ENCODE data around the gene OGFOD3.
"Not testable (repeated sequence)": the region's sequence is repeated elsewhere in the genome, so short reads cannot be mapped to it uniquely, and the experiment has no call there.

The OGFOD3 gene

GRCh38 chr17:82424863-82425159 is 6.4 kb upstream of the OGFOD3 start:
- no peak overlapping the region for H3K4me3 Mint-ChIP-seq
- H3K9me3 Mint-ChIP-seq, result no peaks in the 10 kb centered on the region
- peaks cover 10% of the 10 kb centered on the region for H3K36me3 Mint-ChIP-seq
- no peaks in the 10 kb centered on the region for H3K27me3 Mint-ChIP-seq
- H3K27ac Mint-ChIP-seq, result no peak overlapping the region
- H3K4me1 Mint-ChIP-seq, result peaks cover 30% of the 10 kb centered on the region

DNA sequence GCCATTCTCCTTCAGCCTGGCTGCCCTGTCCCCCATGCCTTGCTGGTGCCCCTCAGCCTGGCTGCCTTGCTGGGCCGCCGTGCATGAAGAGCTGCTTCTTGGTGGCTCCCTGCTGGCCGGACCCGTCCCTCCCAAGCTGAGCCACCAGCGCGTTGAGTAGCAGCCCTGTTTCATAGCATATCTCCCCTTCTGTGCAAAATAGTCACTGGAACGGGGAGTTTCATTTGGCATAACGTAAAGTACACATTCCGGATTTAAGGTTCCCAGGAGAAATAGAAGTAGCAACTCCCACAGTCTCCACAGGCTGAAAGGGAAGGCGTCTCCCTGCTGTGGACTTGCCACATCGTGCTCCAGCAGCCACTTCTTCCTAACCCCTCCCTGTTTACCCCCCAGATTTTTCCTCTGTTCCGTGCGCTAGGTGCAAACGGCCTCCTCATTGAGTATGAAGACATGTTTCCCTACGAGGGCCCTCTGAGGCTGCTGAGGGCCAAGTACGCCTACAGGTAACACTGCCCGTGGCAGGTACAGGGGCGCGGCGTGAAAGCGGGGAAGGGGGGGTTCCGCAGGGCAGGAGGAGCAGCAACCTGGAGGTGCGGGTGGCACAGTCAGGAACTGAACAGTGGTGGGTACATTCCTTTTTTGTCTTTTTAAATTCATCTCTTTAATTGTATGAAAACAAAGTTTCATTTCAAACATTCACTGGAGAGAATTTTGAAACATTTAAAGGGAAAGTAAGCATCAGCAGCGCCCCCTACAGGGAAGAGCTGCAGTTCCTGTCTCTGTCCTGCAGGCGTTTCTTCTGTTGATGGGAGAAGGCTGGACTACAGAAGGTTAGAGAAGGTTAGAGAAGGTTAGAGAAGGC is 5.8 kb upstream of the OGFOD3 start:
- Mint-ChIP-seq H3K9me3 (no peaks in the 10 kb centered on the region), H3K4me1 (peaks cover 30% of the 10 kb centered on the region), H3K4me3 (no peak overlapping the region), H3K36me3 (peaks cover 6% of the 10 kb centered on the region), H3K27ac (no peak overlapping the region), H3K27me3 (no peaks in the 10 kb centered on the region)

DNA sequence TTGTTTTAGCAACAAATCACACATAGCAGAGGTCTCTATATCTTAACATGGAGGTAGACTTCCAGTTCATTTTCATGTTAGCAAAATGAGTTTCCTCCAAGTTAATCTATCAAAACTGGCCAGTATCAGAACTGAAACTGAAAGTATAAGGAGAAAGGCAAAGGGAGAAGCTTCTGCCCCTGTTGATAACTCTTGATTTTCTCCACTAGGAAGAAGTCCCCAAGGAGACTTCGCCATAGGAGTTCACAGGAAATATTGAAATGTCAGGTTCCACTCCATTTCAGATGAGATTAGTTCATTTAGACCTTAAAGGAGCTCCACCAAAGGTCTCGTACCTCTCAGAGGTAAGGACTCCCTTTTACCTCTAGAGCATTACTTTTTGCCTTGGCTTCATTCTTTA is 1.2 kb upstream of the OGFOD3 start:
- H3K4me1 Mint-ChIP-seq, result peaks cover 35% of the 10 kb centered on the region
- peak overlapping the region; percentile 77 for H3K4me3 Mint-ChIP-seq
- peaks cover 4% of the 10 kb centered on the region for H3K36me3 Mint-ChIP-seq
- H3K9me3 Mint-ChIP-seq, result no peaks in the 10 kb centered on the region
- peak overlapping the region; percentile 72 for H3K27ac Mint-ChIP-seq
- no peaks in the 10 kb centered on the region for H3K27me3 Mint-ChIP-seq

GRCh38 chr17:82416771-82417170 is 1.6 kb downstream of the OGFOD3 start:
- H3K36me3 Mint-ChIP-seq, result peaks cover 2% of the 10 kb centered on the region
- no peaks in the 10 kb centered on the region for H3K27me3 Mint-ChIP-seq
- H3K4me1 Mint-ChIP-seq, result peaks cover 28% of the 10 kb centered on the region
- no peak overlapping the region for H3K27ac Mint-ChIP-seq
- H3K4me3 Mint-ChIP-seq, result no peak overlapping the region
- no peaks in the 10 kb centered on the region for H3K9me3 Mint-ChIP-seq

GRCh38 chr17:82416264-82416663 is 2.1 kb downstream of the OGFOD3 start:
- peaks cover 28% of the 10 kb centered on the region for H3K4me1 Mint-ChIP-seq
- H3K27ac Mint-ChIP-seq, result no peak overlapping the region
- peaks cover 2% of the 10 kb centered on the region for H3K36me3 Mint-ChIP-seq
- H3K4me3 Mint-ChIP-seq, result no peak overlapping the region
- no peaks in the 10 kb centered on the region for H3K27me3 Mint-ChIP-seq
- H3K9me3 Mint-ChIP-seq, result no peaks in the 10 kb centered on the region

GRCh38 chr17:82415786-82416185 is 2.6 kb downstream of the OGFOD3 start:
- H3K4me3 Mint-ChIP-seq, result no peak overlapping the region
- H3K27ac Mint-ChIP-seq, result no peak overlapping the region
- peaks cover 28% of the 10 kb centered on the region for H3K4me1 Mint-ChIP-seq

DNA sequence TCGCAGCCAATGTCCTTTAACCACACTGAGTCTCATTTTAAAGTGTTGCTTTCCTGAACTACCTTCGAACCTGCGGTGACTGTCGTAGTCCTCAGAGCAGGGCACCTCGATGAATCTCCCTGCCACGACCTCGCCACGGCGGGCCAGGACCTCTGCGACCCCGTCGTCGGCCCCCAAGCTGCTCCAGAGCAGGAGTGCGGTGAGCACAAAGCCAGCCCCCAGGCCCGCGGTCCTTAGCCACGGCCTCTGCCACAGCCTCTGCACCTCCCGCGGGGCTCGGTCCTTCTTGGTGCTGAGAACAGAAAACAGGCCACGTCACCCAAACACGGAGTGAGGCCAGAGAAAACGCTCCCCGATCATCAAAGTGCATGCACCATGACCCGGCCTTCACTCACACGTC is 3.0 kb downstream of the OGFOD3 start:
- peak overlapping the region; percentile 62 for H3K27ac Mint-ChIP-seq
- no peaks in the 10 kb centered on the region for H3K27me3 Mint-ChIP-seq
- H3K4me3 Mint-ChIP-seq, result no peak overlapping the region
- peaks cover 2% of the 10 kb centered on the region for H3K36me3 Mint-ChIP-seq
- no peaks in the 10 kb centered on the region for H3K9me3 Mint-ChIP-seq
- peaks cover 28% of the 10 kb centered on the region for H3K4me1 Mint-ChIP-seq

More at GRCh38 chr17:82415786-82416185, 2.6 kb downstream of the OGFOD3 start:
- Mint-ChIP-seq H3K9me3 (no peaks in the 10 kb centered on the region), H3K27me3 (no peaks in the 10 kb centered on the region), H3K36me3 (peaks cover 2% of the 10 kb centered on the region)

GRCh38 chr17:82414548-82415281 is 3.7 kb downstream of the OGFOD3 start:
- H3K36me3 Mint-ChIP-seq, result peaks cover 2% of the 10 kb centered on the region
- H3K27ac Mint-ChIP-seq, result no peak overlapping the region
- no peaks in the 10 kb centered on the region for H3K9me3 Mint-ChIP-seq
- peaks cover 22% of the 10 kb centered on the region for H3K4me1 Mint-ChIP-seq
- H3K27me3 Mint-ChIP-seq, result no peaks in the 10 kb centered on the region
- peak overlapping the region; percentile 51 for H3K4me3 Mint-ChIP-seq

DNA sequence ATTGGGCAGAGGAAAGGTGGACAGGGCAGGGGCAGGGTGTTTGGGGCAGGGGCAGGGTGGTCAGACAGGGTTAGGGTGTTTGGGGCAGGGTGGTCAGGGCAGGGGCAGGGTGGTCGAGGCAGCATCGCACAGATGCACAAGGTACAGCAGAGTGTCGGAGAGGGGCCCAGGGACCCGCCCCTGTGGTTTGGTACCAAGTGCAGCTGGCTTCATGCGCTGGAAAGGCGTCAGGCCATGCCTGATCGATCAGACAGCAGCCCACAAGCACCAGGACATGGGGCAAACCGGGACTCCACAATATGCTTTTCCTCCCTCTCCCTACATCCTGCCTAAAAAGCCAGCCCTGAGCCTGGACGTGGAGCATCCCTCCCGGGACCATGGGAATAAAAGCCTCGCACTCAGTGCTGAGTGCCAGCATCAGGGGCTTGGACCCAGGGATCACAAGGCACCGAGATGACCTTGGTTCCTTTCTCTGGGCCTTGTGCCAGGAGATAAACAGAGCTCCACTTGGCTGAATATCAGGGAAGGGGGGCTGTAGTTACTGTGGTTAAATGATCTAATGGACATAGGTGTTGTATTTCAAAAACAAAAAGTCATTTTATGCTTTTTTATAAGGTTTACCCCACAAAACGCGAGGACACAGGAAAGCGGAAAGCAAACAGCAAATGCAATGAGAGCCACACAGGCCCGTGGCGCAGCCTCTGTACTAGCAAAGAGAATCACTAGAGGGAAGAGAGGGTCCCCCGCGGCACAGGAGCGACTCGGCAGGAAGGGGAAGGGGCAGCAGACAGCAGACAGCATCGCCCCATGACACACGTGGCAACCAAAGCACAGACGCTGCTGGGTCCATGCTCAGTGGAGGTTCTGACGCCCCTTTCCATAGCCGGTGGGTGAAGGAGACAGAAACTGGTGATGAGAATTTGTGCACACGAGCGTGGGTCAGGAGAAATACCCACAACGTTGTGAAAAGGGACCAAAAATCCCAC is 5.6 kb downstream of the OGFOD3 start:
- Mint-ChIP-seq H3K27me3 (no peaks in the 10 kb centered on the region), H3K27ac (no peak overlapping the region), H3K4me3 (no peak overlapping the region), H3K9me3 (no peaks in the 10 kb centered on the region), H3K4me1 (peaks cover 16% of the 10 kb centered on the region), H3K36me3 (peaks cover 2% of the 10 kb centered on the region)

- not testable (repeated sequence) for H3K9me3 Mint-ChIP-seq
These were observed 6.3 kb downstream of the OGFOD3 start for GRCh38 chr17:82412081-82412480.

DNA sequence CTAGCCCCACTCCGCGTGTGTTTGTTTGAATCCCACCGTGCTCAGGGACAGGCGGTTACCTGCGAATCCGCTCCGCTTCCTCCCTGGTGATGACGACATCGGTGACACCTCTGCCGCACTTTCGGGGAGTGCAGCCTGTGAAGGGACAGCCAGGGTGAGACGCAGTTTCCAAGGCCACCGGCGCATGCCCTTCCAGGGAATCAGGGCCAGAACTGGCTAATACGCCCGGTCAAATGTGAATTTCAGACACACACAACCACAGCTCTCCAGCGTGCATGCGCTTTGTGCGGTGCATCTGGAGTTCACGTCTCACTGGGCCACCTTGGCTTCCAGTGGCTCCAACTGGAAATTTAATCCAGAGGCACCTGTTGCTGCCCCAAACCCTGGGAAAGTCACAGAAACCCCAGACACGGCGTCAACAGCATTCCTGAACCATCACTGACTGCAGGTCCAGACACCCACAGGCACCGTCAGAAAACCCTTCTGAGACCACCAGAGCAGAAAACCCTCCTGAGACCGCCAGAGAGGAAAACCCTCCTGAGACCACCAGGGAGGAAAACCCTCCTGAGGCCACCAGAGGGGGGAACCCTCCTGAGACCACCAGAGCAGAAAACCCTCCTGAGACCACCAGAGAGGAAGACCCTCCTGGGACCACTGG is 6.9 kb downstream of the OGFOD3 start:
- H3K36me3 Mint-ChIP-seq, result peaks cover 2% of the 10 kb centered on the region
- H3K27me3 Mint-ChIP-seq, result no peaks in the 10 kb centered on the region
- no peak overlapping the region for H3K4me3 Mint-ChIP-seq
- peaks cover 16% of the 10 kb centered on the region for H3K4me1 Mint-ChIP-seq
- no peak overlapping the region for H3K27ac Mint-ChIP-seq
- H3K9me3 Mint-ChIP-seq, result no peaks in the 10 kb centered on the region

More at GRCh38 chr17:82412081-82412480, 6.3 kb downstream of the OGFOD3 start:
- H3K27ac Mint-ChIP-seq, H3K4me3 Mint-ChIP-seq, H3K27me3 Mint-ChIP-seq, H3K36me3 Mint-ChIP-seq: not testable (repeated sequence)
- peaks cover 16% of the 10 kb centered on the region for H3K4me1 Mint-ChIP-seq

DNA sequence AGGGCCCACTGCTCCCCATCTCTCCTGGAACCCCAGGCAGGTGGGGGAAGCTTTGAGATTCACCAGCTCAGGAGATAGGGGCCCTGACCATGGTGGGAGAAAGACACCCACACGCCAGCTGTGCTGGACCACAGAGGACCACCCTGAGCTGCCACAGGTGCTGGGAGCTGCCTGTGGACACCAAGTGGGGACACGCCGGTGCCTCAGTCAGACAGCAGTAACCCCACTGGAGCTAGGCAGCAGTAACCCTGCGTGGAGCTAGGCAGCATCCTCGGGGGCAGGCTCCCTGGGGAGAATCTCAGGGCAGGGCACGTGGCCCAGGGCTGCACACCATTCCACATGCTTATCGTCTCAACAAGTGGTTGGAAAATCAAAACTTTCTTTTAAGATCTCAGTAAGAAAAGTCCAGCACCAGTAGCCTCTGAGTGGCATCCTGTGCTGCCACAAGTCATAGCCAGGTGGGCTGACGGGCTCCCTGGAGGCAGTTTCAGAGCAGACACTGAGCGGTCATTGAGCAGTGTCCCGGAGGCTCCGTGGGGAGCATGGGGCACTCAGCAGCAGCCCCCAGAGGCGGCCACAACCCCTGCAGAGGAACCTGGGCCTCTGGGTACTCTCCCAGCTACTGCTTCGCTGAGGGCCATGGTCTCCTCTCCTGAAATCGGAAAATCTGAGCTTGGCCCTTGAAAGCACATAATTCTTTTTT is 8.2 kb downstream of the OGFOD3 start:
- no peaks in the 10 kb centered on the region for H3K9me3 Mint-ChIP-seq
- H3K27ac Mint-ChIP-seq, result no peak overlapping the region
- H3K4me1 Mint-ChIP-seq, result peaks cover 10% of the 10 kb centered on the region
- peaks cover 5% of the 10 kb centered on the region for H3K36me3 Mint-ChIP-seq
- H3K27me3 Mint-ChIP-seq, result no peaks in the 10 kb centered on the region
- no peak overlapping the region for H3K4me3 Mint-ChIP-seq

DNA sequence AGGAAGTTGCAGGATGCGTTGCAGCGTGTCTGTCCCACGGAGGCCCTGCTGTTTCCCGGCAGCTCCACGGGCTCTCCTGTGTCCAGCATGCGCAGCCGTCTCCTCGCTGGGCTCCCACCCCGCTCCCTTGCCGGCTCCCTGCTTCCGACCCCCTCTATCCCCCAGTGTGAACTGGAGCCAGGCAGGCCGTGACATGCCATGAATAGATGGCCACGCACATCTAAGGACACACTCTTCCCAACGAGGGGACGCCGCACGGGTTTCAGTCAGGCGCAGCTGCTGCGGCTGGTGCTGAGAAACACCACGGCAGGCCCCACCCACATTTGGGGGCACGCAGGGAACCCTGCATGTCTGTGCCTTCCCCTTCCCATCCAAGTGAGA is 9.5 kb downstream of the OGFOD3 start:
- no peaks in the 10 kb centered on the region for H3K9me3 Mint-ChIP-seq
- peaks cover 3% of the 10 kb centered on the region for H3K36me3 Mint-ChIP-seq
- H3K27ac Mint-ChIP-seq, result no peak overlapping the region
- H3K4me1 Mint-ChIP-seq, result no peaks in the 10 kb centered on the region
- no peak overlapping the region for H3K4me3 Mint-ChIP-seq
- H3K27me3 Mint-ChIP-seq, result no peaks in the 10 kb centered on the region

DNA sequence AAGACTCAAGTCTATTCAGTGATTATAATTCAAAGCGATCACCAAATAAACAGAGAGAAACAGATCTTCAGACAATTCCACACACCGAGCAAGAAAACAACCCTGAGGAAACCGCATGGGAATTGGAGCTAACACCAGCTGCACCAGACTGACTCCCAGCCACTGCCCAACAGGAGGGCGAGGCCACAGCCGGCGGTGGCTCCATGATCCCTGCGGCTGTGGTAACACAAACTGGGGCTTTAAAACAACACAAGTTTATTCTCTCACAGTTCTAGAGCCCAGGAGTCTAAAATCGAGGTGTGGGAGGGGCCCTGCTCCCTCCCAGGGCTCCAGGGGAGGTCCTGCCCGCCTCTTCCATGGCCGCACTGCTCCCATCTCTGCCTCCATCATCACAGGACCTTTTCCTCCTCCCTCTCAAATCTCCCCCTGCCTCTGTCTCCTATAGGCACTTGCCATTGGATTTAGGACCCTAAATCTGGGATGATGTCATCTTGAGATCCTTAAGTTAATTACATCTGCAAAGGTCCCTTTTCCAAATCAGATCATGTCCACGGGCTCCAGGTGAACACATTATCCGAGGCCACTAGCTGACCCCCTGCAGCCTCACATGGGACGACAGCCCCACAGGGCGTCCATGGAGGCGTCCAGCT is 10.0 kb downstream of the OGFOD3 start:
- H3K9me3 Mint-ChIP-seq, result no peaks in the 10 kb centered on the region
- H3K27ac Mint-ChIP-seq, result no peak overlapping the region
- no peaks in the 10 kb centered on the region for H3K27me3 Mint-ChIP-seq
- no peak overlapping the region for H3K4me3 Mint-ChIP-seq
- H3K4me1 Mint-ChIP-seq, result no peaks in the 10 kb centered on the region
- peaks cover 3% of the 10 kb centered on the region for H3K36me3 Mint-ChIP-seq

Data from activated naive CD4-positive, alpha-beta T cell treated with anti-CD3 and anti-CD28 coated beads, Interleukin-2, amount 50 U/mL, for 24 hours (primary cell).